ENCODE measurements around the gene PARVB. TPM values are rescaled to one million over a fixed set of nuclear protein-coding genes. Genes with fewer than 3 reads are reported as not detected.

The PARVB gene
- total and polyA plus RNA-seq, 10 of the 15 experiments (the other 5 are each of a cell fraction or from before 2014, with no cell fraction given) = 5.2 to 264 (median 76.0) TPM

DNA sequence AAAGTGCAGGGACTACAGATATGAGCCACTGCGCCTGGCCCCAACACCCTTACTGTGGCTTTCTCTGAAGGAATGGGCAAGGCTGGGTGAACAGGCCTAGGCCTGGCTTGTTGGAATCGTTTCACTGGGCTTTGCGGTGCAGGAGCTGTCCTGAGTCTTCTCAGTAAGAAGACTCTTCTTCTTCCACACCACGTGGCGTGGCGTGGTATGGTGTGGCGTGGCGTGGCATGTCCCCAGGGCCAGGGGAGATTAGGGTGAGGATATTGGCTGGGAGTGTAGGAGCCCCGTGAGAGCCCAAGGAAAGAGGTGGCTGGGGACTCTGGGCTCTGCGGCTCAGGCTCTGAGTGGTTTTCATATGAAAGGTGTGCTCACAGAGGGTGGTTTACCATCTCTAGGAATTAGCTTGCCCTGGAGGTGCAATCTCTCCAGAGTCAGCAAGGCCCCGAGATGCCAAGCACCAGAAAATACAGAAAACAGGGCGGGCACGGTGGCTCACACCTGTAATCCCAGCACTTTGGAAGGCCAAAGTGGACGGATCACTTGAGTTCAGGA lies 70.7 kb downstream of the PARVB start:
- ChIA-PET RAD21 (ENCODE audit: unreplicated experiment) (no interaction called here), SMC1A (ENCODE audit: uncharacterized antibody, unreplicated experiment) (no interaction called here), POLR2A (no interaction called here), CTCF (interaction anchor here (1.1 kb wide), 1 partner anchor 9 kb away, joined by 4 read pairs; no protein-coding TSS in a partner anchor)
- Histone ChIP-seq H3K4me3 (no peak overlapping the region), H3K27me3 (replicated peaks in 1 of 2; ENCODE audit: control insufficient read depth in 2 of 2, insufficient read depth in 2 of 2, low read length in 1 of 2) (no peaks in the 10 kb centered on the region), H3K4me2 (ENCODE audit: control insufficient read depth, insufficient read depth) (no peak overlapping the region), H4K20me1 (ENCODE audit: control insufficient read depth, insufficient read depth) (no peaks in the 10 kb centered on the region), H3K27ac (ENCODE audit: control insufficient read depth, insufficient read depth) (no peak overlapping the region), H3K9ac (ENCODE audit: control insufficient read depth, insufficient read depth, low read length) (no peak overlapping the region), H3K4me1 (ENCODE audit: control insufficient read depth, insufficient read depth, low read length) (no peaks in the 10 kb centered on the region), H3K36me3 (ENCODE audit: control insufficient read depth in 2 of 2, insufficient read depth in 2 of 2, low read length in 1 of 2) (peaks cover 12 to 20% of the 10 kb centered on the region in 2 experiments; a peak in 3 of 4 replicates), H2AFZ (ENCODE audit: control insufficient read depth, low read depth, low read length) (no peak overlapping the region), H3K9me3 (replicated peaks; ENCODE audit: control insufficient read depth, insufficient read depth, low read length) (no peaks in the 10 kb centered on the region), H3K79me2 (ENCODE audit: control insufficient read depth, insufficient read depth, low read length) (no peaks in the 10 kb centered on the region; the same call in 1 of the 2 replicates)
- FAIRE-seq = no peak
- DNase-seq (ENCODE audit: low read depth, low spot score) = no peak
- BruUV-seq (replicated peaks) = no TSS peak
- WGBS (ENCODE audit: insufficient coverage, insufficient replicate concordance, low lambda C conversion rate, missing lambda C conversion rate) = 85% methylated on average over 14 of the region's 14 CpGs
- in situ Hi-C loops (cut with MboI) (no loop called here), intact Hi-C loops (cut with micrococcal nuclease; ENCODE audit: unreplicated experiment) (no loop called here)
- no peak for ATAC-seq
- no peak for TF ChIP-seq ETV6 (conservative IDR thresholded peaks at IDR 0.05 in 1 of 2, IDR thresholded peaks at IDR 0.05 in 1 of 2; ENCODE audit: borderline replicate concordance in 1 of 2, low read depth in 1 of 2)
- TF ChIP-seq, protein P1, sequence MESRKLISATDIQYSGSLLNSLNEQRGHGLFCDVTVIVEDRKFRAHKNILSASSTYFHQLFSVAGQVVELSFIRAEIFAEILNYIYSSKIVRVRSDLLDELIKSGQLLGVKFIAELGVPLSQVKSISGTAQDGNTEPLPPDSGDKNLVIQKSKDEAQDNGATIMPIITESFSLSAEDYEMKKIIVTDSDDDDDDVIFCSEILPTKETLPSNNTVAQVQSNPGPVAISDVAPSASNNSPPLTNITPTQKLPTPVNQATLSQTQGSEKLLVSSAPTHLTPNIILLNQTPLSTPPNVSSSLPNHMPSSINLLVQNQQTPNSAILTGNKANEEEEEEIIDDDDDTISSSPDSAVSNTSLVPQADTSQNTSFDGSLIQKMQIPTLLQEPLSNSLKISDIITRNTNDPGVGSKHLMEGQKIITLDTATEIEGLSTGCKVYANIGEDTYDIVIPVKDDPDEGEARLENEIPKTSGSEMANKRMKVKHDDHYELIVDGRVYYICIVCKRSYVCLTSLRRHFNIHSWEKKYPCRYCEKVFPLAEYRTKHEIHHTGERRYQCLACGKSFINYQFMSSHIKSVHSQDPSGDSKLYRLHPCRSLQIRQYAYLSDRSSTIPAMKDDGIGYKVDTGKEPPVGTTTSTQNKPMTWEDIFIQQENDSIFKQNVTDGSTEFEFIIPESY (IDR thresholded peaks at IDR 0.05) = no peak
- no peak for TF ChIP-seq FOXK2 (IDR thresholded peaks at IDR 0.05)
- TF ChIP-seq PAX8 (IDR thresholded peaks at IDR 0.05) = no peak
- TF ChIP-seq, protein P2, sequence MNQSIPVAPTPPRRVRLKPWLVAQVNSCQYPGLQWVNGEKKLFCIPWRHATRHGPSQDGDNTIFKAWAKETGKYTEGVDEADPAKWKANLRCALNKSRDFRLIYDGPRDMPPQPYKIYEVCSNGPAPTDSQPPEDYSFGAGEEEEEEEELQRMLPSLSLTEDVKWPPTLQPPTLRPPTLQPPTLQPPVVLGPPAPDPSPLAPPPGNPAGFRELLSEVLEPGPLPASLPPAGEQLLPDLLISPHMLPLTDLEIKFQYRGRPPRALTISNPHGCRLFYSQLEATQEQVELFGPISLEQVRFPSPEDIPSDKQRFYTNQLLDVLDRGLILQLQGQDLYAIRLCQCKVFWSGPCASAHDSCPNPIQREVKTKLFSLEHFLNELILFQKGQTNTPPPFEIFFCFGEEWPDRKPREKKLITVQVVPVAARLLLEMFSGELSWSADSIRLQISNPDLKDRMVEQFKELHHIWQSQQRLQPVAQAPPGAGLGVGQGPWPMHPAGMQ (IDR thresholded peaks at IDR 0.05; ENCODE audit: borderline replicate concordance) = no peak
- TF ChIP-seq MXI1 (IDR thresholded peaks at IDR 0.05; ENCODE audit: low read depth, low read length) = no peak
- no peak for TF ChIP-seq IKZF2 (IDR thresholded peaks at IDR 0.05)
- no peak for TF ChIP-seq EGR1 (IDR thresholded peaks at IDR 0.05; ENCODE audit: borderline replicate concordance in 1 of 2, low read depth in 2 of 2, low read length in 2 of 2)
- TF ChIP-seq SMAD5 (IDR thresholded peaks at IDR 0.05; ENCODE audit: low read depth) = no peak
- TF ChIP-seq, protein P3, sequence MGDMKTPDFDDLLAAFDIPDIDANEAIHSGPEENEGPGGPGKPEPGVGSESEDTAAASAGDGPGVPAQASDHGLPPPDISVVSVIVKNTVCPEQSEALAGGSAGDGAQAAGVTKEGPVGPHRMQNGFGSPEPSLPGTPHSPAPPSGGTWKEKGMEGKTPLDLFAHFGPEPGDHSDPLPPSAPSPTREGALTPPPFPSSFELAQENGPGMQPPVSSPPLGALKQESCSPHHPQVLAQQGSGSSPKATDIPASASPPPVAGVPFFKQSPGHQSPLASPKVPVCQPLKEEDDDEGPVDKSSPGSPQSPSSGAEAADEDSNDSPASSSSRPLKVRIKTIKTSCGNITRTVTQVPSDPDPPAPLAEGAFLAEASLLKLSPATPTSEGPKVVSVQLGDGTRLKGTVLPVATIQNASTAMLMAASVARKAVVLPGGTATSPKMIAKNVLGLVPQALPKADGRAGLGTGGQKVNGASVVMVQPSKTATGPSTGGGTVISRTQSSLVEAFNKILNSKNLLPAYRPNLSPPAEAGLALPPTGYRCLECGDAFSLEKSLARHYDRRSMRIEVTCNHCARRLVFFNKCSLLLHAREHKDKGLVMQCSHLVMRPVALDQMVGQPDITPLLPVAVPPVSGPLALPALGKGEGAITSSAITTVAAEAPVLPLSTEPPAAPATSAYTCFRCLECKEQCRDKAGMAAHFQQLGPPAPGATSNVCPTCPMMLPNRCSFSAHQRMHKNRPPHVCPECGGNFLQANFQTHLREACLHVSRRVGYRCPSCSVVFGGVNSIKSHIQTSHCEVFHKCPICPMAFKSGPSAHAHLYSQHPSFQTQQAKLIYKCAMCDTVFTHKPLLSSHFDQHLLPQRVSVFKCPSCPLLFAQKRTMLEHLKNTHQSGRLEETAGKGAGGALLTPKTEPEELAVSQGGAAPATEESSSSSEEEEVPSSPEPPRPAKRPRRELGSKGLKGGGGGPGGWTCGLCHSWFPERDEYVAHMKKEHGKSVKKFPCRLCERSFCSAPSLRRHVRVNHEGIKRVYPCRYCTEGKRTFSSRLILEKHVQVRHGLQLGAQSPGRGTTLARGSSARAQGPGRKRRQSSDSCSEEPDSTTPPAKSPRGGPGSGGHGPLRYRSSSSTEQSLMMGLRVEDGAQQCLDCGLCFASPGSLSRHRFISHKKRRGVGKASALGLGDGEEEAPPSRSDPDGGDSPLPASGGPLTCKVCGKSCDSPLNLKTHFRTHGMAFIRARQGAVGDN (IDR thresholded peaks at IDR 0.05) = no peak
- no peak for TF ChIP-seq ATF7 (IDR thresholded peaks at IDR 0.05; ENCODE audit: low read depth)
- TF ChIP-seq, protein P4, sequence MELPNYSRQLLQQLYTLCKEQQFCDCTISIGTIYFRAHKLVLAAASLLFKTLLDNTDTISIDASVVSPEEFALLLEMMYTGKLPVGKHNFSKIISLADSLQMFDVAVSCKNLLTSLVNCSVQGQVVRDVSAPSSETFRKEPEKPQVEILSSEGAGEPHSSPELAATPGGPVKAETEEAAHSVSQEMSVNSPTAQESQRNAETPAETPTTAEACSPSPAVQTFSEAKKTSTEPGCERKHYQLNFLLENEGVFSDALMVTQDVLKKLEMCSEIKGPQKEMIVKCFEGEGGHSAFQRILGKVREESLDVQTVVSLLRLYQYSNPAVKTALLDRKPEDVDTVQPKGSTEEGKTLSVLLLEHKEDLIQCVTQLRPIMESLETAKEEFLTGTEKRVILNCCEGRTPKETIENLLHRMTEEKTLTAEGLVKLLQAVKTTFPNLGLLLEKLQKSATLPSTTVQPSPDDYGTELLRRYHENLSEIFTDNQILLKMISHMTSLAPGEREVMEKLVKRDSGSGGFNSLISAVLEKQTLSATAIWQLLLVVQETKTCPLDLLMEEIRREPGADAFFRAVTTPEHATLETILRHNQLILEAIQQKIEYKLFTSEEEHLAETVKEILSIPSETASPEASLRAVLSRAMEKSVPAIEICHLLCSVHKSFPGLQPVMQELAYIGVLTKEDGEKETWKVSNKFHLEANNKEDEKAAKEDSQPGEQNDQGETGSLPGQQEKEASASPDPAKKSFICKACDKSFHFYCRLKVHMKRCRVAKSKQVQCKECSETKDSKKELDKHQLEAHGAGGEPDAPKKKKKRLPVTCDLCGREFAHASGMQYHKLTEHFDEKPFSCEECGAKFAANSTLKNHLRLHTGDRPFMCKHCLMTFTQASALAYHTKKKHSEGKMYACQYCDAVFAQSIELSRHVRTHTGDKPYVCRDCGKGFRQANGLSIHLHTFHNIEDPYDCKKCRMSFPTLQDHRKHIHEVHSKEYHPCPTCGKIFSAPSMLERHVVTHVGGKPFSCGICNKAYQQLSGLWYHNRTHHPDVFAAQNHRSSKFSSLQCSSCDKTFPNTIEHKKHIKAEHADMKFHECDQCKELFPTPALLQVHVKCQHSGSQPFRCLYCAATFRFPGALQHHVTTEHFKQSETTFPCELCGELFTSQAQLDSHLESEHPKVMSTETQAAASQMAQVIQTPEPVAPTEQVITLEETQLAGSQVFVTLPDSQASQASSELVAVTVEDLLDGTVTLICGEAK (IDR thresholded peaks at IDR 0.05; ENCODE audit: borderline replicate concordance) = no peak

Data from GM12878 (cell line).